Adipocyte (in vitro differentiated cells): Measurements from ENCODE around the gene STOML1.

Experiments
- DNase-seq: peaks from one replicate; pipeline ENCODE4 v3.0.0-alpha.2; 2015; ENCODE audit warnings: low read depth
- H3K27me3 ChIP-seq: replicated peaks from 2 replicates; pipeline ENCODE4 v1.7.0; 2013; ENCODE audit warnings: mild to moderate bottlenecking, low read length, moderate library complexity; ENCODE audit not compliant: control insufficient read depth, insufficient read depth
- H3K36me3 ChIP-seq: 2 replicates; pipeline ENCODE4 v1.7.0; 2013; ENCODE audit warnings: low read length, mild to moderate bottlenecking, moderate library complexity; ENCODE audit not compliant: control insufficient read depth, insufficient read depth, severe bottlenecking
- H3K4me1 ChIP-seq: 2 replicates; pipeline ENCODE4 v1.7.0; 2013; ENCODE audit warnings: mild to moderate bottlenecking, low read length, moderate library complexity; ENCODE audit not compliant: control insufficient read depth, insufficient read depth
- H3K4me3 ChIP-seq: 2 replicates; pipeline ENCODE4 v1.7.0; 2013; ENCODE audit warnings: mild to moderate bottlenecking, low read length, moderate library complexity
- H3K9ac ChIP-seq: 2 replicates; pipeline ENCODE4 v1.7.0; 2013; ENCODE audit warnings: mild to moderate bottlenecking, low read length, moderate library complexity
- H3K9me3 ChIP-seq: 2 replicates; pipeline ENCODE4 v1.7.0; 2013; ENCODE audit warnings: mild to moderate bottlenecking, low read length, moderate library complexity; ENCODE audit not compliant: control insufficient read depth

The STOML1 gene

DNA sequence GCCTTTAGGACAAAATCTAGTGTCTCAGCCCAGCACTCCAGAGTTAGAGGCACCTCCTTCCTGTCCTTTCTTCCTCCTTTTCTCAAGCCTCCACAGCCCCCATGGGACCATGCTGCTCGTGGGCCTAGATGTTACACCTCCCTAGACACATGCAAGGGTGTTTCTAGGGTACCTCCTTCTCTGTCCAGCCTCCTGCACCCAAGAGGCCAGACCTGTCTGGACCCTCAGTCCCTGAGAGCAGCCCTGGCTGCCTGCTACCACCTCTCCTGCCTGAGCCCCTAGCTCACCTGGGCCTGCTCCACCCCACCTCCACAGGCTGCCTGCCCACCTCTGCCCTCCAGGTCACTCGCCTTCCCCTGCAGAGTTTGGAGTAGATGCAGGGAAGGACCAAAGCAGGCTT is 60.7 kb downstream of the STOML1 start:
- Histone ChIP-seq H3K4me1 (peaks cover 64% of the 10 kb centered on the region), H3K36me3 (no peaks in the 10 kb centered on the region), H3K27me3 (no peaks in the 10 kb centered on the region), H3K9ac (peak overlapping the region; percentile 85), H3K4me3 (no peak overlapping the region), H3K9me3 (no peaks in the 10 kb centered on the region)
- no peak for DNase-seq

DNA sequence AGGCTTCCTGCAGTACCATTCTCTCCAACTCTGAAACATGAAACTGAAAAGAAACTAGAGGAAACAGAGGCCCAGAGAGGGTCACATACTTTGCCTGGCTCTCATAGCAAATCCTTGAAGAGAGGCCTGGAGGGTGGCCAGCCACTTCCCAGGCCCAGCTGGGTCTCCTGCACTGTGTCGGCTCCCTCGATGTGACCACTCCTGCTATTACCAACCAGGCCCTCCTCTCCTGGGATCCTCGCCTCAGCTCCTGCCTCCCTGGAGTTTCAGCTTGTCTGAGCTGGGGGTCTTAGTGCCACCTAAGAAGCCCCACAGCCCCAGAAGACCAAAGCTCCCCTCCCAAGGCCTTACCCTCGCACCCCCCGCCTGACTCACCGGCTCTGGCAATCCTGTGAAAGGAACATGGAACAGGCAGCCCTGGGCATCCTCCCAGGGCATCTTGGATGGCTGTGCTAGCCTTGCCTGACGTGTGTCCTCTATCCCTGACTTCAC is 61.3 kb downstream of the STOML1 start:
- Histone ChIP-seq H3K36me3 (no peaks in the 10 kb centered on the region), H3K4me1 (peaks cover 60% of the 10 kb centered on the region), H3K9me3 (no peaks in the 10 kb centered on the region), H3K27me3 (no peaks in the 10 kb centered on the region), H3K4me3 (peak overlapping the region; percentile 84), H3K9ac (peak overlapping the region; percentile 85)
- DNase-seq, result peak; percentile 88

DNA sequence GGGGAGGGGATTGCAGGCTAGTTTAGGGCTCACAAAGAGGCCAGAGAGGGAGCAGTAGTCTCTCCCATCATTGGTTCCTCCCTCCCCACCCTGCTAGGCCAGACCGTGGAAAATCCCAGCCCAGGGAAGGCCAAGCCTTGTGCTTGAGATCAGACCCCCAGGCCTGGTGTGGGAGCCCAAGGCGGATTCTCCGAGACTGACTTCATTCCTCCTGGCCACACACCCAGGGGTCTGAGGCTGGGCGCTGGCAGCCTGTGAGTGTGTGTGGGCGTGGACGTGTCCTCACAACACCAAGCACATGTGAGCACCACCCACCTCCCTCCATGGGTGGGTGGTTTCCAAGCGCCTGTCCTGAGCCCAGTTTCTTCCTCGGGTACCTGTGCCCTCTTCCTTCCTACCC is 61.7 kb downstream of the STOML1 start:
- H3K4me1 ChIP-seq, result peaks cover 61% of the 10 kb centered on the region
- H3K9ac ChIP-seq, result peak overlapping the region; percentile 85
- DNase-seq, result peak; percentile 95
- H3K36me3 ChIP-seq, result no peaks in the 10 kb centered on the region
- H3K4me3 ChIP-seq, result peak overlapping the region; percentile 84
- no peaks in the 10 kb centered on the region for H3K27me3 ChIP-seq
- H3K9me3 ChIP-seq, result no peaks in the 10 kb centered on the region

DNA sequence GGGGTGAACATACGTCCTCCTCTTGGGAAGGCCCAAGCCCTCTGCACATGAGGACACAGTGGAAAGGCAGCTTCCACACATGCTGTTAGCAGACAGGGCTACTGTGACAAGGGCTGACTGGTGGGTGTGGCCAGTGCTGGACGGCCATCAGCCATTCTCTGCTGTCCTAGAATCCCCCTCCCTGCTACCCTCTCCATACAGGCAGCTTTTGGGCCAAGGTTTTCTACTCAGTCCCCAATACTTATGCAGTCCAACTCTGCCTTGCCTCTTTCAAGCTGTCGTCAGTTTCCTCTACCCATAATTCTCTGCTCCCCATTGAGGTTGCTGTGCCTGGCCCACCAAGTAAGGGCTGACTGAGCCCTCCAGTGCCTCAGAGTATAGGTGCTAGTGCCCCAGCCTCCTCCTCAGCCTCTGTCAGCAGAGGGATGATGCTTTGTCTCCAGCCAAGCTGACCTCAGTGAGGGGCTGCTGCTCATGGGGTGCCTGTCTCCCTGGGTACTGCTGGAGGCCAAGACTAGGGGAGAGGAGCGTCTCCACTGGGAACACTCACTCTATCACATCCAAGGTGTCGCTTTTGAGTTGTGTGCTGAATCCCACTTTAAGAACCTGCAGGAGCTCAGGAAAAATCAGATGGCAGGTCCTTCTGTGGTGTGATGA is 63.0 kb downstream of the STOML1 start:
- DNase-seq, result peak; percentile 68
- H3K36me3 ChIP-seq, result no peaks in the 10 kb centered on the region
- peak overlapping the region; percentile 84 for H3K4me3 ChIP-seq
- H3K27me3 ChIP-seq, result no peaks in the 10 kb centered on the region
- H3K9ac ChIP-seq, result peak overlapping the region; percentile 85
- peaks cover 66% of the 10 kb centered on the region for H3K4me1 ChIP-seq
- H3K9me3 ChIP-seq, result no peaks in the 10 kb centered on the region
